Fibroblast of peridontal ligament (primary cell): ENCODE measurements around the gene ELP1.
"Not testable (repeated sequence)": the region's sequence is repeated elsewhere in the genome, so short reads cannot be mapped to it uniquely, and the experiment has no call there.

Source experiments
- DNase-seq: peaks from one replicate; pipeline ENCODE4 v3.0.0-alpha.2; 2010; ENCODE audit errors: extremely low read depth

Gene ELP1

DNA sequence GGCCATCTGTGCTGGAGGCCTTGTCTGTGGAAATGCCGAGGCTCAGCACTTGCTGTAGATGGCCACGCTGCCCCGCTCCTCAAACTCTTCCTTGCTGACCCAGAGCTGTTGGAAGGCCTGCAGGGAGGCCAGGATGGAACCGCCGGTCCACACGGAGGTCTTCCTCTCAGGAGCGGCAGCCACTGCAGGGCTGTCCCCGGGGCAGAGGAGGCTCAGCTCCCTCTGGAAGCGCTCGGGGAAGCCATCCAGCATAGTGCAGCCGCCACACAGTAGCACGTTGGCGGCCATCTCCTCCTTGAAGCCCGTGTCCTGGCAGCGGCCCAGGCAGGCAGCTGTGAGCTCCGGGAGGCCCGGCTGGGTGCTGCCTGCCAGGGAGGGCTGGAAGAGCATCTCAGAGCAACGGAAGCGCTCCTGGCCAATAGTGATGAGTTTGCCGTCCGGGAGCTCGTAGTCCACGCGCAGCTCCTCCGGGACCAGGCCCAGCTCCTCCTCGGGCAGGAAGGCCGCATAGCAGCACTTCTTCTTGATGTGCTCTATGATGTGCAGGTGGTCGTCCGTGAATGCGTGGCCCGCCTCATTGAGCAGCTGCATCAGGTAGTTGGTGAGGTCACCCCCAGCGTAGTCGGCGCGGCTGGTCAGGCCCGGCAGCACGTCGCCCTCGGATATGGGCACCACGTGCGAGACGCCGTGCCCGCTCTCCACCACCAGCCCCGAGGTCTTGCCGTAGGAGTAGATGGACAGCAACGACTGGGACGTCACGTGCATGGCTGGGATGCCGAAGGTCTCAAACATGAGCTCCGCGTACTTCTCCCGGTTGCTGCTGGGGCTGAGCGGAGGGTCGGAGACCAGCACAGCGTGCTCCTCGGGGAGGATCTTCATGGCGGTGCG, 79.0 kb downstream of the ELP1 start:
- DNase-seq, result no peak

DNA sequence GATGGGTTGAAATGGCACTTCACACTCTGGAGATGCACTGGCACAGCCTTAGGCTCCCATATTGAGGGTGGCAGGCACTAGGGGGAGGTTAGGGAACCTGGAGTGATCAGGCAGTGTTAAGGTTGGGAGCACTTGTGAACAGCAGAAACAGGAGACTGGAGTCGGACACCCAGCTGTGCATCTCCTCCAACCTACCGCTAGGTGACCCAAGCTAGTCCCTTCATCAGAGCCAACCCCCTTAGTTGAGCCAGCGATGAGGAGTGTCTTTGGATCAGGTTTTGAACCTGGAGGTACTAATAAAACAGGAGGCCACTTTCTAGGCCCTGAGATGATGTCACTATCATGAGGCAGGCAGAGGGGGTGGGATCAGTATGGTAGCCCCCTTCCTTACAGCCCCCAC, 79.8 kb downstream of the ELP1 start:
- no peak for DNase-seq

DNA sequence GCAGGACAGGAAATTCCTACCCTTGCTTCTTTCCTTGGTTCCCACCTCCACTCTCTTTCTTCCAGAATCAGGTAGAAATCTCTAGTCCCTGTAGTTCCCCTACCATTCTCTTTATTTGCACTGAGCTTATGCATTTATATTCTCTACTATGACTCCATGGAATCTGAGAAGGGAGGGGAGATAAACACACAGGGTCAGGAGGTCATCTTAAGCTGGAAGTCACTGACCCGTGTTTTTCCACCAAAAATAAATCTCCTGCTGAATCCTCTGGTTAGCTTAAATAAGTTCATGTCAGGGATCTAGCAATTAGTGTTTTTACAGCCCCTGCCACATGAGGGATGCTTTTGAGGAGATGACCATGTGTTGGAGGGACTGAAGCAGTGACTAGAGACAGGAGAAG, 81.8 kb downstream of the ELP1 start:
- DNase-seq, result no peak

DNA sequence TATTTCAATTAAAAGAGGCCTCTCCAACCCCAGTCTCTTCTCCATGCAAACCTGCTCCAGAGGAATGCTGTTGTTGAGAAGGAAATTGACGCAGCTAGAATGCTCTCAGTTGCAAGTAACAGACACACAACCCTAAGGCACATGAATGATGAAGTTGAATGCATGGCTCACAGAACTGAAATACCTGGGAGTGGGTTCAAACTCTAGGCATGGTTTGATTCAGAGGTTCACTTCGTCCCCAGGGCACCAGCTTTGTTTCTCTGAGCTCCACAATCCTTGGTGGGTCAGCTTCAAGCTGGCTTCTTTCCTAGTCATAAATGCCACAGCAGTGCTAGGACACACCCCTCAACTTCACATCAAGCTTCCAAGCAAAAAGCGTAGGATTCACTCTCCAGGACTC, 82.8 kb downstream of the ELP1 start:
- DNase-seq, result no peak

DNA sequence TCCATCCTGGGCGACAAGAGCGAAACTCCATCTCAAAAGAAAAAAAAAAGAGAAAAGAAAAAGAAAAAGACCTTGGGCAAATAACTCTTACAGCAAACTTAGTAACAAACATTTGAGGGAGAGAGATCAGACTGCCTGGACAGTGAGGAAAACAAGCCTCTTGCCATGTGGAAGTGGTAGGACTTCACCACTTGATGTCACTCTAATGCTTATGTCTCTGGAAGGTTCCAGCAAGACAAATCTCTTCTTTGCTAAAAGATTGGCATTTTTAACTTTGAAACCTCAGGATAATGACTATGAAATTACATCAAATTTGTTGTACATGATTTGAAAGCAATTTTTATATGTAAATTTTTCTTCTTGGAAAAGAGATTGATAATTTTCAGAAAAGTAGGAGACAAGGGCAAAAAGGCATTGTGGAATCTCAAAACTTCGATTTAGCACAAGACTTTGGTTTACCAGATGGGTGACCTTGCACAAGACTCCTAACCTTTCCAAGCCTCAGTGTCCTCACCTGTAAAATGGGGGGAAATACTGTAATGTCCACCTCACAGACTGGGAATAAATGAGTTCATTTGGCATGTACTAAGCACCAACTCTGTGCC, 83.5 kb downstream of the ELP1 start:
- peak; percentile 60 for DNase-seq

DNA sequence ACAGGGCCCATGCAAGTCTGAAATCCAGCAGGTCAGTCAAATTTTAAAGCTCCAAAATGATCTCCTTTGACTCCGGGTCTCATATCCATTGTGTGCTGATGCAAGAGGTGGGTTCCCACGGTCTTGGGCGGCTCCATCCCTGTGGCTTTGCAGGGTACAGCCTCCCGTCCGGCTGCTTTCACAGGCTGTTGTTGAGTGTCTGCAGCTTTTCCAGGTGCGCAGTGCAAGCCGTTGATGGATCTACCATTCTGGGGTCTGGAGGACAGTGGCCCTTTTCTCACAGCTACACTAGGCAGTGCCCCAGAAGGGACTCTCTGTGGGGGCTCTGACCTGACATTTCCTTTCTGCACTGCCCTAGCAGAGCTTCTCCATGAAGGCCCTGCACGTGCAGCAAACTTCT, 85.6 kb downstream of the ELP1 start:
- DNase-seq, result not testable (repeated sequence)

DNA sequence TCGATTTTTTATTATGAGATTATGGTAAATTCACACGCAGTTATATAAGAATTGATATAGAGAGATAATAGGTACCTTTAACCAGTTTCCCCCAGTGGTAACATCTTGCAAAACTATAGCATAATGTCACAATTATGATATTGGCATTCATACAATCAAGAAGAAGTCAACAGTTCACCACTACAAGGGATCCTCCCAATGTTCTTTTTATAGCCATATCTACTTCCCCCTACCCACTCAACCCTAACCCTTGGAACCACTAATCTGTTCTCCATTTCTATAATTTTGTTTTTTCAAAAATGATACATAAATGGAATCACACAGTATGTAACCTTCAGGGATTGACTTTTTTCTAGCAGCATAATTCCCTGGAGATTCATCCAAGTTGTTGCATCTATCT, 88.0 kb downstream of the ELP1 start:
- DNase-seq, result no peak

DNA sequence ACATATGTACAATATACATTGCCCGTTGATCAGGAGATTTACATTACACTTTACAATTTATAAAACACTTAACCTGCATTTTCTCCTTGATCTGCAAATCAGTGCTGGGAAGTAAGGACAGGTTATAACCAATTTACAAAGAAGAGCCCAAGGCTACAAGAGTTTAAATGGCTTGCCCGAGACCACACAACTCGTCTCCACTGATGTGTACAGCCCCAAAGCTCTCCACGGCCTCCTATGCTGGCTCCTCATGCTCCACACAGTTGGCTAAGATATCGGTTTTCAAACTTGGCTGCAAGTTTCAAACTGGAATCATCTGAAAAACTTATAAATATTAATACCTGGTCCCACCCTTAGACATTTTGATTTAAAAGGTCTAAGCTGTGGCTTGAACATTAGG, 88.4 kb downstream of the ELP1 start:
- DNase-seq, result no peak

DNA sequence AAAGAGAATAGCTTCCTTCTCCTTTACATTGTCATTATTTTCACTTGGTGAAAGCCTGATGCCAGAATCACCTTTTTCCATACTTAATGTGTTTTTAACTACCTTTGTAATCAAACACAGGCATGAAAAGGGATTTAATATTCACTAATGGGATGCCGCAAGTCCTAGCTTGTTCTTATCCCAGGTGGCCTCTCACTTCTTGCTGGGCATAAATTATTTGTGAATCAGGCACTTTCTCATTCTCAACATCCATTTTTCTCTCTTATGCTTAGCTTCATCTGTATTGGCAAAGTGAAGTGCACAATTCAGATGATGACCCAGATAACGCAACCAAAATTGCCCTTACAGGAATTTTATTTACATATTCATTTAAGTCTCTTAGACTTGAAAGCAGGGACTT, 89.1 kb downstream of the ELP1 start:
- no peak for DNase-seq

DNA sequence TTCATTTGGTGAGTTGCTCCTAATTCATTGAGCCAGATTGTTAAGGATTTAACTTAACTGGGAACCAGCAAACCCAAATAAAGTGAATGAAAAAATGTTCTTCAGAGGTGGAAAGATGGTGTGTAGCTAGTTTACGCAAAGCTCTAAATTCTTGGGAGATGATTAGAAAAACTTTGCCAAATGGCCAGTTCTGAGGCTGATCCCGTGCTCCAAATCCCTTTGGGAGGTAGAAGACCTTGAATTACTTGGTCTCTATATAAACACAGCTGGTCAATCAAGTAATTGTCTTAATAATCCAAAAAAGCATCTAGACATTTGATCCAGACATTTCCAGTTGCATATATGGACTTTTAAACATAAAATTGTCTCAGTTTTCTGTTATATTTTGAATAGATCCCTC, 89.5 kb downstream of the ELP1 start:
- peak; percentile 74 for DNase-seq

DNA sequence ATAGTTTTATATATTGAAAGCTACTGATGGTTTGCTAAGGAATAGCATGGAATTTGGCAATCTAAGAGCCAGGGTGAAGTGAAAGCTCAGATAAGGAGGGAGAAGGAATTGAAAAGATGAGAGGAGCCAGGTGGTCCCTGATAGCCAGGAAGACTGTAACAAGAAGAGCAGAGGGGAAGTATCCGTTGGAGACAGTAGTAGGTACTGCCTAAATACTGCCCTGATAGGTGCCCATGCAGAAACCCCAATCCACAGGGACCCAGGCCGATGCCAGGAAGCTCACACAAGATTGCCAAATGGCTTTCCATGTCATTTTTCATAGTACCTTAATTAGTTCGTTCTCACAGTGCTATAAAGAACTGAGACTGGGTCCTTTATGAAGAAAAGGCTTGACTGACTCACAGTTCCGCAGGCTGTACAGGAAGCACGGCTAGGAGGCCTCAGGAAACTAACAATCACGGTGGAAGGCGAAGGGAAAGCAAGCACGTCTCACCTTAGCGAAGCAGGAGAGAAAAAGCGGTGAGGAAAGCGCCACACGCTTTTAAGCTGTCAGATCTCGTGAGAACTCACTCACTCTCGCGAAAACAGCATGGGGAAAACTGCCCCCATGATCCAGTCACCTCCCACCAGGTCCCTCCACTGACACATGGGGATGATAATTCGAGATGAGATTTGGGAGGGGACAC, 91.2 kb downstream of the ELP1 start:
- no peak for DNase-seq

DNA sequence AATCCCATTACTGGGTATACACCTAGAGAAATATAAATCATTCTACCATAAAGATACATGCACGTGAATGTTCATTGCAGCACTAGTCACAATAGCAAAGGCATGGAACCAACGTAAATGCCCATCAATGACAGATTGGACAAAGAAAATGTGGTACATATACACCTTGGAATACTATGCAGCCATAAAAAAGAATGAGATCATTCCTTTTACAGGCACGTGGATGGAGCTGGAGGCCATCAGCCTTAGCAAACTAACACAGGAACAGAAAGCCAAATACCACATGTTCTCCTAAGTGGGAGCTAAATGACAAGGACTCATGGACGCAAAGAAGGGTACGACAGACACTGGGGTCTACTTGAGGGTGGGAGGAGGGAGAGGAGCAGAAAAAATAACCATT, 94.4 kb downstream of the ELP1 start:
- DNase-seq, result not testable (repeated sequence)

DNA sequence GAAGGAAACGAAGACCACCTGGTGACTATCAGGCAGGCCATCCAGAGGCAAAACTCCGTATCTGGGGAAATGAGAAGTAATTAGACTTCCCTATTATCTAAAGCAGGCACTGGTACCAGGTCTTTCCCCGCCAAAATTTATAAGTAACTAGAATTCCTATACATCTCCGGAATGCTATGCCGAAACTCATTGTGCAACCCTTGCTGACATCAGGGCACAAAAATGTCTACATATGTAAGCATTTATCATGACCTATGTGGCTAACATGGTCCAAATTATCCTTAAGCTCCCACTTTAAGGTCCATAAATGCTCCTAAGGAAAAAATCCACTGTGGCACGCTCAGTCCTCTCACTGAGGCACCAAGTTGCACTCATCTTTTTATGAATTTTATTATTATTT, 95.9 kb downstream of the ELP1 start:
- DNase-seq, result peak; percentile 47

DNA sequence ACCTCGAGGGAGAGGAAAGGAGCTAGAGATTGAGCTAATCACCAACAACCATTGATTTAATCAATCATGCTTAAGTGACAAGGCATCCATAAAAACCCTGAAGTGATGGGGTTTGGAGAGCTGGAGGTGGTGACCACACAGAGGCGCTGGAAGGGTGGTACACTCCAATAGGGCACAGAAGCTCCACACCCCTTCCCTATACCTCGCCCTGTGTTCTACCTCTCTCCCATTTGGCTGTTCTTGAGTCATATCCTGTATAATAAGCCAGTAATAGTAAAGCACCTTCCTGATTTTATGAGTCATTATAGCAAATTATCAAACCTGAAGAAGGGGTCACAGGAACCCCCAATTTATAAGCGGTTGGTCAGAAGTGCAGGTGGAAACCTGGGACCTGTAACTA, 96.4 kb downstream of the ELP1 start:
- DNase-seq, result no peak

DNA sequence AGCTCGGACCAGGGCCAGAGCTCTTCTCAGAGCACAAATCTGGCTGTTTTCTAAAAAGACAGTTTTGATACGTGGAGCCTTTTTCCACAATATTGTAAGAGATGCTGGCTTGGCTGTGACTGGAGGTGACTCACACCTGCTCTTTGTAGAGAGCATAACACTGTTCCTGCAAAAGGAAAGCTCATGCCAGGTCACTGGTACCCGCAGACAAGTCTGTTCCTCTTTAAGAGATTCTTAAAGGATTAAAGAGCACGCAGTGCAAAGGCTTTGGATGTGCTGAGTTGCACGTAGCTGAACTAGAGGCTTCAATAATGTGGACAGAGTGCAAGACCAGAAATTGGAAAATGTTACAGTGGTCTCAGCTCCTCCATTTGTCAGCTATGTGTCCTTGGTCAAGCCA, 97.1 kb downstream of the ELP1 start:
- DNase-seq, result no peak

DNA sequence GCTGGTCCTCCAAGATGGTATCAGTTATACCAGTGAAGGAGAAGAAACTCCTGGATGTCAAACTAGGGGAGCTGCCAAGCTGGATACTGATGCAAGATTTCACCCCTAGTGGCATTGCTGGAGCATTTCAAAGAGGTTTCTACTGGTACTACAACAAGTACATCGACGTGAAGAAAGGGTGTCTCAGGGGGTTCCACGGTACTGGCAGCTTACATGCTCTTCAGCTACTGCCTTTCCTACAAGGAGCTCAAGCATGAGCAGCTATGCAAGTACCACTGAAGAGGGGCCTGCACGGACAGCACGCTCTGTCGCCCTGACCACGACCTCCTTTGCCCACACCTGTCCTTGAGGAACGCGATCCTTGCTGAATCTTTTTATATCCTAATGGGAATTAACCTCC, 97.6 kb downstream of the ELP1 start:
- DNase-seq, result no peak

DNA sequence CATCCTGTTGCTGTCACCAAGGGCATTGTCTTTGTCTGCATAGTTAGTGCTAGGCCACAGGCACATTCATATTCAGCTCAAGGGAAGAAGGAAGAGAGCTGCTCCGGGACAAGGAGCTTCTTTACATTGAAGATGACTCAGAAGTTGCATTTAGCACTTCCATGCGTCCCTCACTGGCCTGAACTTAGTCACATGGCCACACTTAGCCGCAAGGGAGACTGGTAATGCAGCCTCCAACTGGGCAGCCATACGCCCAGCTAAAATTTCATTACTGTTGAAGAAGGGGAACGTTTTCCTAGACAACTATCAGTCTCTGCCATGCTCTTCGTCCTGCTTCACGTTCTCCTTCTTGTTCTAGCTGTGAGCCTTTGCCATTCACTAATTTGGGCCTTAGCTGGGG, 98.1 kb downstream of the ELP1 start:
- DNase-seq, result no peak

DNA sequence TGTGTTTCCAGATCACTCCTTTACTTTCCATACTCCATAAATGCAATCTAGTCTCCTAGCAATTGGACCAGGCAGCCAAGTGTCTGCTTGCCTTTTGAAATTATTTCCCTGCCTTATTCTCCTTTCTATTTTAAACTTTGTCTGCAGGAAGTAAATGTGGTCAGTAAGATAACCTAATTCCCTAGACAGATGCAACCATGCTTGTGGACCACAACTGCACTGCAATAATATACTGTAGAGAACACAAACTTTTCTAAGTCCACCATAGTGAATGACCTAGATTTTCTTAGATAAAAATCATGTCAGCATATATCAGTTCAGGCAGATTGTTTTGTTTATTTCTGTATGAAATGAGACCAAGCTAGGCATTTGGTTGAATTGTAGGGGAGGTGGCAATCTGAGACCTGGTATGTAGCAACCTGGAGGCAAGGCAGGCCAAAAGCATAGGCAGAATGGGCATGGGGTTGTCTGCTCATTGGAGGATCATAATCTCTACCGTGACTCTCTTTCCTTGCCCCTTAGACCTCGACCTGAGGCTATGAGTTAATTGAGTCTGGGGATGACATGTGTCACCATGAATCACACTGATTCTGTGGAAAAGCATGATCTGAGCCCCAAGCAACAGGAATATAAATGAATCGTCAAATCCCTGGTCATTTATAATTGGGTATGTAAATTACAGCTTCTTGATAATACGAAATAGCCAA, 98.8 kb downstream of the ELP1 start:
- peak; percentile 40 for DNase-seq

DNA sequence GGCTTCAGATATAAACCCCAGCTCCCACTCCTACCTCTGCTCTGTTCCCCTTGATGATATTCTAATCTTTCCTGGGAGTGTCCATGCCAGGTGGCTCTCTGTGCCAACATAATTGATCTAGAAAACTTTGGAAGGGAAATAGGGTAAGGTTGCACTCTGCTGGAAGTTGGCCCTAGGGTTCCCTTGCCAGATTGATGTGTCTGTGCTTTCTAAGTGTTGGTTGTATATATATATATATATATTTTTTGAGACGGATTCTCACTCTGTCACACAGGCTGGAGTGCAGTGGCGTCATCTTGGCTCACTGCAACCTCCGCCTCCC, 101.8 kb downstream of the ELP1 start:
- DNase-seq, result no peak

DNA sequence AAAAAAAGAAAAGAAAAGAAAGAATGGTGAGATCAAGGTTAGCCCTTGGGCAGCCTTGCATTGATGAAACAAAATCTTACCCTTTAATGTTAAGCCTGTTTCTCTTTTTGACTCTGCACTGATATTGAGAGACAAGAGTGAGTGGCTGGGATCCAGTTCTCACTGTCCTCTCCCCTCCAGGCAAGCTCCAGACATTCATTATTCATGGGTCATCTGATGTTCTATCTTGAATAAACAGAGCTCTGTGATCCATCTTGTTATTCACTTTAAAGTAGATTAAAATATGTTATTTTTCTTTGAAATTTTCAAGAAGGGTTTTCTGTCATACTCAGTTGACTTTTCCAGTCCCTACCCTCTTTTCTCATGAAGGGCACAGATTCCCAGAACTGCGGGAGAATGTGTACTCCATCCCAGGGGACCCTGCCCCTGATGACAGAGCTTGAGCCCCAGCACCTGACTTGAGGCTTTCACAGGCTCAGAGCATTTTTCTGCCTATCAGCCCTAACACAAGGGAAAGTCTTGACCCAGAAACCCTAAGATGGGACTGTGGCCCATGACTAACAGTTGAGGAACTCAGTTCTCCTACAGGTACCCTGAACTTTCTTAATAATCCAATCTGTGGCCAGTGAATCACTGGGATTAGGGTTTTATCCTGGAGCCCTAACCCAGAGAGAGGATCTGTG, 102.3 kb downstream of the ELP1 start:
- no peak for DNase-seq

DNA sequence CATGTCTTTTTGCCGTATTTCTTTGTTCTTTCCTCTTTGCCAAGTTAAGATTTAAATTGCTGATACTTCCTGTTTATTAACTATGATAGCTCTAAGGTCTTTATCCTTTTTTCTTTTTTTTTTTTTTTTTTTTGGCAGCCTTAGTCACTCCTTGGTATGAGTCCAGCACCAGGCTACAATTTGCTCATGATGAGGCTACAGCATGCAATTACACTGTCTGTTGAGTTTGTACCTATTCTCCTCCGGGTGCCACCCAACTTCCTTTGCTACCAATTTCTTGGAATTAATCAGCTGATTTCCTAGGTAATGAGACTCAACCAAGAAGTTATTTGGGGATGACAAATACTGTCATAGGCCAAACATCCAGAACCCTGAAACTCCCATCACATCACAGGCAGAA, 103.7 kb downstream of the ELP1 start:
- DNase-seq, result peak; percentile 15

DNA sequence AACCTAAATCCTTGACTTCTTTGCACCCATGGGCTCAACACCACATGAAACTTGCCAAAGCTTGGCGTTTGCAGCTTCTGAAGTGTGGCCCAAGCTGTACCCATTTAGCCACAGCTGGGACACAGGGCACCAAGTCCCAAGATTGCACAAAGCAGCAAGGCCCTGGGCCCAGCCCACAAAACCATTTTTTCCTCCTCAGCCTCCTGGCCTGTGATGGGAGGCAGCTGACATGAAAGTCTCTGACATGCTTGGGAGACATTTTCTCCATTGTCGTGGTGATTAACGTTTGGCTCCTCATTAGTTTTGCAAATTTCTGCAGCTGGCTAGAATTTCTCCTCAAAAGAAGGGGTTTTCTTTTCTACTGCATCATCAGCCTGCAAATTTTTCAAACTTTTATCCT, 110.1 kb downstream of the ELP1 start:
- DNase-seq, result no peak
